ENCODE results near the gene SNX10.

SNX10 gene

GRCh38 chr7:26308551-26308950, 16.9 kb downstream of the SNX10 start:
- H3K36me3 Mint-ChIP-seq, result peaks cover 21% of the 10 kb centered on the region
- no peak overlapping the region for H3K4me3 Mint-ChIP-seq
- H3K4me1 Mint-ChIP-seq, result peaks cover 34% of the 10 kb centered on the region

GRCh38 chr7:26309089-26309488, 17.4 kb downstream of the SNX10 start:
- Mint-ChIP-seq H3K9me3 (no peaks in the 10 kb centered on the region), H3K36me3 (peaks cover 21% of the 10 kb centered on the region), H3K27ac (peak overlapping the region; percentile 5), H3K4me1 (peaks cover 32% of the 10 kb centered on the region), H3K27me3 (no peaks in the 10 kb centered on the region), H3K4me3 (no peak overlapping the region)
- no peak for DNase-seq (ENCODE audit: low spot score in 2 of 2)
- ATAC-seq (ENCODE audit: low read depth), result no peak

More at GRCh38 chr7:26308551-26308950, 16.9 kb downstream of the SNX10 start:
- ATAC-seq (ENCODE audit: low read depth), result no peak
- DNase-seq (ENCODE audit: low spot score in 2 of 2), result no peak
- Mint-ChIP-seq H3K9me3 (no peaks in the 10 kb centered on the region), H3K27ac (peak overlapping the region; percentile 5), H3K27me3 (no peaks in the 10 kb centered on the region)

DNA sequence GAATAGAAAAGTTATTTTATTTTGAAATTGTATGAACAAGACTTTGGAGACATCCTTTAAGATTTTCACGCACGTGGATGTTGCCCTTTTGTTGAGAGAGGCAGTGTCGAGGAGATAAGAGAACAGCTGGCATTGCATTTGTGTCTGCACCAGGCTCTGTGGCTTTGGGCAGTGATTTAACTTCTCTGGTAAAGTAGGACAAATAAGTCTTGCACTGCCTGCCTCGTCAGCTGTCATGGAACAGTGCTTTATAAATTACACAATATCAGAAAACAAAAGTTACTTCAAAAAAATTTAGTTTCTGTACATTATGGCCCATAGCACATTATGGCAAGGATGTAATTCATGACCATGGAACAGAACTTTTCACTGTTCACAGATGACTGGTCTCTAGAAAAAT, 20.1 kb downstream of the SNX10 start:
- no peak overlapping the region for H3K4me3 Mint-ChIP-seq
- H3K36me3 Mint-ChIP-seq, result peaks cover 17% of the 10 kb centered on the region
- no peaks in the 10 kb centered on the region for H3K27me3 Mint-ChIP-seq
- no peak for DNase-seq (ENCODE audit: low spot score in 2 of 2)
- H3K27ac Mint-ChIP-seq, result no peak overlapping the region
- no peaks in the 10 kb centered on the region for H3K9me3 Mint-ChIP-seq
- H3K4me1 Mint-ChIP-seq, result peaks cover 26% of the 10 kb centered on the region
- no peak for ATAC-seq (ENCODE audit: low read depth)

GRCh38 chr7:26317211-26317610, 25.5 kb downstream of the SNX10 start:
- no peaks in the 10 kb centered on the region for H3K27me3 Mint-ChIP-seq
- H3K4me1 Mint-ChIP-seq, result peaks cover 31% of the 10 kb centered on the region
- H3K27ac Mint-ChIP-seq, result no peak overlapping the region
- DNase-seq (ENCODE audit: low spot score in 2 of 2) (no peak), ATAC-seq (ENCODE audit: low read depth) (no peak)
- no peak overlapping the region for H3K4me3 Mint-ChIP-seq
- peaks cover 18% of the 10 kb centered on the region for H3K36me3 Mint-ChIP-seq
- no peaks in the 10 kb centered on the region for H3K9me3 Mint-ChIP-seq

DNA sequence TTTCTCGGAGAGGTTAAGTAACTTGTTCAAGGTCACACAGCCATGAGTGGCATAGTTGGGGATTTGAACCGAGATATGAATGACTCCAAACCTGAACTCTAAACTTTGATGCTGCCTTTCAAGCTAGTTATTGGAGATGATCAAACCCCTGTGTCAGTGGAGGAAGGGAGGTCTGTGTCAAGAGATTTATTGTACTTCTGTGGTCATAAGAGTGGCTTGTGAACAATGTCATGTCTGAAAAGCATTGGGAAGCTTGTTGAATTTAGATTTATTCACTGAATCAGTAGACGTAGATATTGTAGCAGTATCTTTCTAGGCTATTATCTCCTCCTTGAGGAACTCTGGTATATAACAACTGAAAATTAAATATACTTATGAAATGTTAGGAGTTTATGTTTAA, 27.3 kb downstream of the SNX10 start:
- peak overlapping the region; percentile 45 for H3K27ac Mint-ChIP-seq
- no peaks in the 10 kb centered on the region for H3K9me3 Mint-ChIP-seq
- ATAC-seq (ENCODE audit: low read depth), result no peak
- peaks cover 33% of the 10 kb centered on the region for H3K4me1 Mint-ChIP-seq
- H3K36me3 Mint-ChIP-seq, result peaks cover 24% of the 10 kb centered on the region
- H3K27me3 Mint-ChIP-seq, result no peaks in the 10 kb centered on the region
- no peak overlapping the region for H3K4me3 Mint-ChIP-seq
- DNase-seq (ENCODE audit: low spot score in 2 of 2), result no peak

DNA sequence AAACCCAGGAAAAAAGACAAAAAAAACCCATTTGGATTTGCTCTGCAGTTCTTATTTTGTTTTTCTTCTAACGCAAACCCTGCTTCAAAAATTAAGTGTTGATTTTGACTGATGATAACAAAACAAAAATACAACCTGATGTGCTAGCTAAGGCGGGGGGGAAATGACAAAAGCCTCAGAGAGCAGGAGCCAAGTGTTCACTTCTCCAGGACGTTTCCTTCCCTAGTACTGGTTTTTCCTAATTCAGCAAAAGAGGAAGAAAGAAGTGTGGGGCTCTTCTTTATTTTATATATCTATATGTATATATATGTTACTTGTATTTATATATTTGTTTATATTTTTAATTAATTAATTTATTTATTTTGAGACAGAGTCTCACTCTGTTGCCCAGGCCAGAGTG, 28.0 kb downstream of the SNX10 start:
- ATAC-seq (ENCODE audit: low read depth) (no peak), DNase-seq (ENCODE audit: low spot score in 2 of 2) (no peak)
- H3K27me3 Mint-ChIP-seq, result no peaks in the 10 kb centered on the region
- H3K9me3 Mint-ChIP-seq, result no peaks in the 10 kb centered on the region
- H3K27ac Mint-ChIP-seq, result peak overlapping the region; percentile 45
- peaks cover 26% of the 10 kb centered on the region for H3K36me3 Mint-ChIP-seq
- peaks cover 31% of the 10 kb centered on the region for H3K4me1 Mint-ChIP-seq
- no peak overlapping the region for H3K4me3 Mint-ChIP-seq

- peaks cover 28% of the 10 kb centered on the region for H3K4me1 Mint-ChIP-seq
- no peaks in the 10 kb centered on the region for H3K9me3 Mint-ChIP-seq
- H3K36me3 Mint-ChIP-seq, result peaks cover 29% of the 10 kb centered on the region
- H3K27me3 Mint-ChIP-seq, result no peaks in the 10 kb centered on the region
- H3K4me3 Mint-ChIP-seq, result no peak overlapping the region
- DNase-seq (ENCODE audit: low spot score in 2 of 2) (no peak), ATAC-seq (ENCODE audit: low read depth) (no peak)
- H3K27ac Mint-ChIP-seq, result no peak overlapping the region
Observed at GRCh38 chr7:26320878-26321277, 29.2 kb downstream of the SNX10 start.

GRCh38 chr7:26321435-26321834, 29.8 kb downstream of the SNX10 start:
- Mint-ChIP-seq H3K4me1 (peaks cover 30% of the 10 kb centered on the region), H3K27me3 (no peaks in the 10 kb centered on the region), H3K27ac (peak overlapping the region; percentile 38), H3K9me3 (no peaks in the 10 kb centered on the region), H3K4me3 (no peak overlapping the region), H3K36me3 (peaks cover 31% of the 10 kb centered on the region)
- ATAC-seq (ENCODE audit: low read depth), result no peak
- DNase-seq (ENCODE audit: low spot score in 2 of 2), result no peak

- Mint-ChIP-seq H3K4me3 (no peak overlapping the region), H3K4me1 (peaks cover 40% of the 10 kb centered on the region), H3K36me3 (peaks cover 33% of the 10 kb centered on the region), H3K9me3 (no peaks in the 10 kb centered on the region), H3K27me3 (no peaks in the 10 kb centered on the region), H3K27ac (no peak overlapping the region)
- DNase-seq (ENCODE audit: low spot score in 2 of 2), result no peak
- ATAC-seq (ENCODE audit: low read depth), result no peak
Observed at GRCh38 chr7:26326211-26326610, 34.5 kb downstream of the SNX10 start.

GRCh38 chr7:26328498-26329390, 37.1 kb downstream of the SNX10 start:
- DNase-seq (ENCODE audit: low spot score in 2 of 2) (no peak), ATAC-seq (ENCODE audit: low read depth) (peak; percentile 44)
- H3K27ac Mint-ChIP-seq, result peak overlapping the region; percentile 90
- H3K27me3 Mint-ChIP-seq, result no peaks in the 10 kb centered on the region
- H3K4me1 Mint-ChIP-seq, result peaks cover 49% of the 10 kb centered on the region
- peaks cover 28% of the 10 kb centered on the region for H3K36me3 Mint-ChIP-seq
- peak overlapping the region; percentile 79 for H3K4me3 Mint-ChIP-seq
- peaks cover 2% of the 10 kb centered on the region for H3K9me3 Mint-ChIP-seq

DNA sequence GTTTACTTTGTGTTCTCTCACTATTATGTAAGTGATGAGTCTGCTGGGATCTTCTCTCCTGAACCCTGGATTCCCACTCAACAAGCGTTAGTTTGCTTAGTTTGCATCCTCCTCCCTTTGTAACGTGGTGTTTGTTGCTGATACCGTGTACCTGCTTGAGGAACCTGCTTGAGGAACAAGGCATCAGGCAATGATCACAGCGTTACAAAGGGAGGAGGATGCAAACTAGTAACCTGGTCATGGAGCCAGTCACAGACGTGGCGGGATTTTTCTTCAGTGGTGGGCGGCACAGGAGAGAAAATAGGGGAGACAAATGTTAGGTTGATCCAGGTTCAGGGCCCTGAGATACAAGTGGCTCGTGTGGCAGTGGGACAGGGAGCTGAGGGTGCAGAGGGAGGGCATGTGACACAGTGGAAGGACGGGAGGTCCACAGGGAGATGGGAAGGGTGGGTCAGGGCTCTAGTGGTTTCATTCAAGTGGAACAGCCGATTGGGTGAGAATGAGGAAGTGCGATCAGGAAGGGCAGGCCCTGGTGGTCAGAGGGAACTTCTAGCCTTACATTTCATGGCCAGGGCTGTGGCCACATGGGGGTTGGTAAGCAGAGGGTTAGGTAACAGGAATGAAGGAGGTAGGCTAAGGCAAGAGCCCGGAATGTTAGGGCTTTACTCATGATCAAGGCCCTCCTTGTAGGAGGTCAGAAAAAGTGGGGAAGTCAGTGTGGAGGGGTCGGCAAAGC, 38.0 kb downstream of the SNX10 start:
- DNase-seq (ENCODE audit: low spot score in 2 of 2) (no peak), ATAC-seq (ENCODE audit: low read depth) (peak; percentile 62)
- Mint-ChIP-seq H3K4me1 (peaks cover 56% of the 10 kb centered on the region), H3K9me3 (peaks cover 2% of the 10 kb centered on the region), H3K4me3 (peak overlapping the region; percentile 79), H3K27ac (peak overlapping the region; percentile 90), H3K27me3 (no peaks in the 10 kb centered on the region), H3K36me3 (peaks cover 28% of the 10 kb centered on the region)

DNA sequence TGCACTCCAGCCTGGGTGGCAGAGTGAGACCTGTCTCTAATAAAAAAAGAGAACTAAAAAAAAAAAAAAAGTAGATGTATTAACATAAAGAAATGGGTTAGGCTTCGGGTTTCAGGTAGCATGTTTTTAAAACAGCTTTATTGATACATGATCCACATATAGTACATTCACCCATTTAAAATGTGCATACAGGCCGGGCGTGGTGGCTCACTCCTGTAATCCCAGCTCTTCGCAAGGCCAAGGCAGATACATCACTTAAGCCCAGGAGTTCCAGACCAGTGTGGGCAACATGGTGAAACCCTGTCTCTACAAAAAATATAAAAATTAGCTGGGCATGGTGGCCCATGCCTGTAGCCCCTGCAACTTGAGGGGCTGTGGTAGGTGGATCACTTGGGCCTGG, 39.5 kb downstream of the SNX10 start:
- Mint-ChIP-seq H3K27me3 (no peaks in the 10 kb centered on the region), H3K9me3 (peaks cover 2% of the 10 kb centered on the region), H3K4me3 (no peak overlapping the region), H3K27ac (peak overlapping the region; percentile 90), H3K4me1 (peaks cover 64% of the 10 kb centered on the region), H3K36me3 (peaks cover 25% of the 10 kb centered on the region)
- ATAC-seq (ENCODE audit: low read depth), result no peak
- no peak for DNase-seq (ENCODE audit: low spot score in 2 of 2)

- peak overlapping the region; percentile 40 for H3K27ac Mint-ChIP-seq
- no peaks in the 10 kb centered on the region for H3K27me3 Mint-ChIP-seq
- ATAC-seq (ENCODE audit: low read depth) (no peak), DNase-seq (ENCODE audit: low spot score in 2 of 2) (no peak)
- H3K4me1 Mint-ChIP-seq, result peaks cover 61% of the 10 kb centered on the region
- peaks cover 2% of the 10 kb centered on the region for H3K9me3 Mint-ChIP-seq
- no peak overlapping the region for H3K4me3 Mint-ChIP-seq
- H3K36me3 Mint-ChIP-seq, result peaks cover 23% of the 10 kb centered on the region
Observed at GRCh38 chr7:26331789-26332188, 40.1 kb downstream of the SNX10 start.

- Mint-ChIP-seq H3K4me1 (peaks cover 64% of the 10 kb centered on the region), H3K36me3 (peaks cover 23% of the 10 kb centered on the region), H3K27me3 (no peaks in the 10 kb centered on the region), H3K27ac (peak overlapping the region; percentile 40), H3K9me3 (peaks cover 2% of the 10 kb centered on the region), H3K4me3 (no peak overlapping the region)
- ATAC-seq (ENCODE audit: low read depth) (no peak), DNase-seq (ENCODE audit: low spot score in 2 of 2) (no peak)
Observed at GRCh38 chr7:26332698-26333097, 41.0 kb downstream of the SNX10 start.
